GM23248 (cell line): Measurements from ENCODE around the gene MAP3K20. TPM values are rescaled to one million over a fixed set of nuclear protein-coding genes. Genes with fewer than 3 reads are reported as not detected.

Experiments used
- DNase-seq: peaks from one replicate; pipeline ENCODE4 v3.0.0-alpha.2; 2015
- H2AFZ ChIP-seq: fragments of 200-600 bp; sonication (generic); 2 replicates; pipeline ENCODE4 v1.6.1; 2016; ENCODE audit warnings: antibody characterized with exemption
- H3F3A ChIP-seq: fragments of 200-600 bp; sonication (generic); 2 replicates; pipeline ENCODE4 v1.6.1; 2016; ENCODE audit warnings: mild to moderate bottlenecking, antibody characterized with exemption, mixed run types; ENCODE audit not compliant: insufficient read depth
- H3K27ac ChIP-seq: fragments of 200-600 bp; sonication (generic); 2 replicates; pipeline ENCODE4 v1.5.1; 2016; ENCODE audit warnings: mild to moderate bottlenecking
- H3K27me3 ChIP-seq: fragments of 200-600 bp; sonication (generic); replicated peaks from 2 replicates; pipeline ENCODE4 v1.6.1; 2016; ENCODE audit warnings: mild to moderate bottlenecking; ENCODE audit not compliant: insufficient read depth
- H3K36me3 ChIP-seq: fragments of 200-600 bp; sonication (generic); 2 replicates; pipeline ENCODE4 v1.6.1; 2016; ENCODE audit warnings: low read depth, mild to moderate bottlenecking
- H3K4me1 ChIP-seq: fragments of 200-600 bp; sonication (generic); 2 replicates; pipeline ENCODE4 v1.6.1; 2016; ENCODE audit warnings: mild to moderate bottlenecking; ENCODE audit not compliant: insufficient read depth
- H3K4me2 ChIP-seq: fragments of 200-600 bp; sonication (generic); one replicate; pipeline ENCODE4 v1.6.1; 2016; ENCODE audit warnings: mild to moderate bottlenecking; ENCODE audit not compliant: unreplicated experiment
- H3K4me3 ChIP-seq: fragments of 200-600 bp; sonication (generic); 2 replicates; pipeline ENCODE4 v1.5.1; 2016; ENCODE audit warnings: mild to moderate bottlenecking
- H3K79me2 ChIP-seq: fragments of 200-600 bp; sonication (generic); 2 replicates; pipeline ENCODE4 v1.6.1; 2016; ENCODE audit warnings: mild to moderate bottlenecking; ENCODE audit not compliant: insufficient read depth
- H3K9ac ChIP-seq: fragments of 200-600 bp; sonication (generic); 2 replicates; pipeline ENCODE4 v1.6.1; 2016; ENCODE audit warnings: mild to moderate bottlenecking
- H3K9me2 ChIP-seq: fragments of 200-600 bp; sonication (generic); 2 replicates; pipeline ENCODE4 v1.6.1; 2016; ENCODE audit warnings: mixed run types, mild to moderate bottlenecking, moderate library complexity; ENCODE audit not compliant: insufficient read depth
- H3K9me3 ChIP-seq: fragments of 200-600 bp; sonication (generic); one replicate; pipeline ENCODE4 v1.6.1; 2017; ENCODE audit warnings: low read depth
- H4K20me1 ChIP-seq: fragments of 200-600 bp; sonication (generic); 2 replicates; pipeline ENCODE4 v1.6.0; 2016; ENCODE audit not compliant: insufficient read depth
- EZH2 ChIP-seq: fragments of 200-600 bp; sonication (generic); IDR thresholded peaks from 2 replicates; pipeline ENCODE4 v1.6.1; 2018; ENCODE audit warnings: antibody characterized with exemption, mild to moderate bottlenecking; ENCODE audit not compliant: insufficient read depth, poor library complexity, severe bottlenecking
- EZH2phosphoT487 ChIP-seq: fragments of 200-600 bp; sonication (generic); IDR thresholded peaks from 2 replicates; pipeline ENCODE4 v1.6.1; 2018; ENCODE audit warnings: antibody characterized with exemption, moderate library complexity, mild to moderate bottlenecking, low read depth; ENCODE audit not compliant: insufficient read depth
- WGBS, 2 experiments: methylation state at CpG; one replicate each; pipeline ENCODE4 v1.1.6; 2015 to 2017; ENCODE audit warnings: low lambda C conversion rate in 2 of 2, low coverage in 1 of 2; ENCODE audit errors: missing lambda C conversion rate in 2 of 2; 5-methylcytosine and 5-hydroxymethylcytosine counted together
- in situ Hi-C: fragments of 300-500 bp; cut with MboI; formaldehyde crosslinking; loops from 2 replicates; pipeline ENCODE4 v1.15.0; 2020
- polyA plus RNA-seq: library from polyadenylated mRNA; unstranded; fragments of >200 nt; fragmentation: Nextera tagmentation; extraction: Ambion mirVana; gene quantifications from 2 replicates; pipeline ENCODE4 v1.2.1, GENCODE V29; 2016
- total RNA-seq: library from RNA; depleted of rRNA; stranded (reverse); fragments of >200 nt; shearing (Covaris generic); gene quantifications from 2 replicates; pipeline ENCODE4 v1.2.3, GENCODE V29; 2014

Gene MAP3K20
- total and polyA plus RNA-seq, 2 experiments from 2014 or later = 55.0 to 68.9 TPM

DNA sequence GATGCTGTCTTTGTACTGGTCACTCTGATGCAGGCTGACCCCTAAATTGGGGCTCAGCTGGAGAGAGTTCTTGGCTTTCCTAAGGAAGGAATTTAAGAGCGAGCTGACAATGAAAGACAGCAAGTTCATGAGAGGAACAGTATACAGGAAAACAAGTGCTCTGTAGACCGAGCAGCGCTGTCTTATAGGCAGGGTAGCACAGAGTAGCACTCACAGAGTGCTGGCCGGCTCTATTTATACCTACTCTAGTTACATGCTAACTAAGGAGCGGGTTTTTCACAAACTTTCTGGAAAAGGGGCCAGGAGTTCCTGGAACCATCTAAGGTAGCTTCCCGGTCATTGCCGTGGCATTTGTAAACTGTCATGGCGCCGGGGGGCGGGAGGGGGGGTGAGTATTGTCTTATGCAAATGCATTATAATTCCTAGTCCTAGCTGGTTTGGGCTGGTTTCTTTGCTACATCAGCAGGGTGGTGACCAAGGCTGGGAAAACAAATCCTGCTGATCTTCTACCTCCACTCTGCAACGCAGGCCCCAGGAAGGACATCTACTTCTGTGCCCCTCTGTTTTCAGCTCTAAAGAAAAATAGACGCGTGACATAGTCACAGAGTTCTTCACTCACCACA lies 31.6 kb upstream of the MAP3K20 start:
- no peak overlapping the region for H3K27ac ChIP-seq
- no peaks in the 10 kb centered on the region for H3K27me3 ChIP-seq
- peaks cover 10% of the 10 kb centered on the region for H3K4me1 ChIP-seq
- 94 to 96% methylated on average over 9 to 13 of the region's 13 CpGs for WGBS, 2 experiments
- H3F3A ChIP-seq = peaks cover 9% of the 10 kb centered on the region
- H3K4me3 ChIP-seq = no peak overlapping the region
- H3K9me3 ChIP-seq = no peaks in the 10 kb centered on the region
- in situ Hi-C loops = no loop called here
- no peaks in the 10 kb centered on the region for H3K79me2 ChIP-seq
- no peak overlapping the region for H3K9ac ChIP-seq
- H4K20me1 ChIP-seq = no peaks in the 10 kb centered on the region
- no peak overlapping the region for H3K4me2 ChIP-seq
- no peak for TF ChIP-seq EZH2phosphoT487
- no peak for TF ChIP-seq EZH2
- H3K36me3 ChIP-seq = no peaks in the 10 kb centered on the region
- H2AFZ ChIP-seq = no peak overlapping the region
- no peak for DNase-seq
- H3K9me2 ChIP-seq = no peaks in the 10 kb centered on the region

DNA sequence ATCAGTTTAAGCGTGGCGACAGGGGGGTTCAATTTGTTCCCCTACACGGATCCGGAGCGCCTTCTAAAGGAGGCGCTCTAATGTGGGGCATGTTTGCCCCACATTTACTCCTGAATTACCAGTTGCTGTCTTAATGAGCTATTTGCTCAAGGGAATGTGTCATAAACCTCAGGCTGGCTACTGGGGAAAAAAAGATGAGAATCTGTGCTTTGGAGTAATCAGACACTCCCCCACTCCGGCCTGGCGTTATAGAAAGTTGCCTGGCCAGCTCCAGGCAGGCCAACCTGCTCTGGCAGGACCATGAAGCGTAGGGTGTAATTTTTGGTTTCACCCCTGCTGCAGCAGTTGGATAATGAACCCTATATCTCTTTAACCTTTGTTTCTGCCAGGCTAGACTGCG lies 31.0 kb upstream of the MAP3K20 start:
- no peak overlapping the region for H3K27ac ChIP-seq
- H3F3A ChIP-seq = peaks cover 13% of the 10 kb centered on the region
- H2AFZ ChIP-seq = no peak overlapping the region
- no peak overlapping the region for H3K4me2 ChIP-seq
- H3K9ac ChIP-seq = no peak overlapping the region
- no peak overlapping the region for H3K4me3 ChIP-seq
- H3K9me2 ChIP-seq = no peaks in the 10 kb centered on the region
- in situ Hi-C loops = no loop called here
- H3K9me3 ChIP-seq = no peaks in the 10 kb centered on the region
- TF ChIP-seq EZH2 = no peak
- no peak for TF ChIP-seq EZH2phosphoT487
- no peaks in the 10 kb centered on the region for H3K27me3 ChIP-seq
- H3K4me1 ChIP-seq = peaks cover 13% of the 10 kb centered on the region
- no peak for DNase-seq
- H4K20me1 ChIP-seq = no peaks in the 10 kb centered on the region
- 97 to 98% methylated on average over 10 of the region's 10 CpGs for WGBS, 2 experiments
- H3K79me2 ChIP-seq = no peaks in the 10 kb centered on the region
- H3K36me3 ChIP-seq = no peaks in the 10 kb centered on the region

DNA sequence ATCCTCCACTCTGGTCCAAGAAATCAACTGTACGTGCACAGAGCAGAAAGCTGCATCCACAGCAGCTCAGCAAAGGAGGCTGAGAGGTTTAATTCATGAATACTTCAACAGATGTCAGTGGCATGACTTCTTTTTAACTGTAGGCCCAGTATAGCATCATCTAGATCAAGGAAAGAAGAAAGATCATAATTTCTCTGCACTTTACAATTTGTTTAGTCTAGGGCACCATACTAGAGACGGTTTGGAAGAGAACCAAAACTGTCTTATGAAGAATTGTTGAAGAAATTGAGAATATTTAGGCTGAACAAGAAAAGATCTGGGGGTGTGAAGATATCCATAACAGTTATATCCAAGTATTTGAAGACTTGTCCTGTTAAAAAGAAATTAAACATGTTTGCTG lies 30.5 kb upstream of the MAP3K20 start:
- DNase-seq = no peak
- no peak for TF ChIP-seq EZH2phosphoT487
- no peak for TF ChIP-seq EZH2
- no peak overlapping the region for H3K9ac ChIP-seq
- H4K20me1 ChIP-seq = no peaks in the 10 kb centered on the region
- no peaks in the 10 kb centered on the region for H3K9me3 ChIP-seq
- no peak overlapping the region for H3K4me2 ChIP-seq
- H3K36me3 ChIP-seq = no peaks in the 10 kb centered on the region
- H3K27ac ChIP-seq = no peak overlapping the region
- 92 to 97% methylated on average over 2 of the region's 2 CpGs for WGBS, 2 experiments
- peaks cover 18% of the 10 kb centered on the region for H3K4me1 ChIP-seq
- peaks cover 18% of the 10 kb centered on the region for H3F3A ChIP-seq
- in situ Hi-C loops = no loop called here
- H3K9me2 ChIP-seq = no peaks in the 10 kb centered on the region
- no peaks in the 10 kb centered on the region for H3K27me3 ChIP-seq
- H2AFZ ChIP-seq = no peak overlapping the region
- no peak overlapping the region for H3K4me3 ChIP-seq
- H3K79me2 ChIP-seq = no peaks in the 10 kb centered on the region

DNA sequence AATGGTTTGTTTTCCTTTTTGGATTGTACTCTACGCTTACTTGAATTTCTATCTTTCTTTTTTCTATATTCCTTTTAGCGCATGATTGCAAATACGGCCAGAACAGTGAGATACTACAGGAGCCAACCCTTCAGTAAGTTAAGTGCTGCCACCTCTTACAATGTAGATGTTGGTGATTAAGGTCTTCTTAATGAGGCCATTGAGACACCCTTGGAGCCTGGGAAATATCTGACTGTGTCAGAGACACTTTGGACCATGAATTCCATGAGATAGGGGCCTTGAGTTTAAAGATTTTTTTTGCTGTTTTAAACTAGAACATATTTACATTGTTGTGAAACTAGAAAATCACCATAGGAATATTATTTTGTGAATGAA lies 27.1 kb upstream of the MAP3K20 start:
- Histone ChIP-seq H2AFZ (no peak overlapping the region), H3K9me2 (no peaks in the 10 kb centered on the region), H3F3A (peaks cover 22% of the 10 kb centered on the region), H3K27ac (peak overlapping the region; percentile 78), H3K36me3 (no peaks in the 10 kb centered on the region), H4K20me1 (no peaks in the 10 kb centered on the region), H3K79me2 (no peaks in the 10 kb centered on the region), H3K9ac (peak overlapping the region; percentile 4; the same call in 1 of the 2 replicates), H3K4me2 (peak overlapping the region; percentile 75), H3K4me1 (peaks cover 26% of the 10 kb centered on the region), H3K27me3 (no peaks in the 10 kb centered on the region), H3K4me3 (no peak overlapping the region), H3K9me3 (no peaks in the 10 kb centered on the region)
- DNase-seq = no peak
- WGBS, 2 experiments = 91 to 93% methylated on average over 3 of the region's 3 CpGs
- TF ChIP-seq EZH2 (no peak), EZH2phosphoT487 (no peak)
- in situ Hi-C loops = no loop called here
